Measurements from ENCODE around the gene LMBRD1.
"Not testable (repeated sequence)": the region's sequence is repeated elsewhere in the genome, so short reads cannot be mapped to it uniquely, and the experiment has no call there.

Gene LMBRD1

GRCh38 chr6:69796642-69797390 lies at the start of gene LMBRD1:
Gene LMBRD1 (minus strand): TSS chr6:69797010. CDS start chr6:69796881, 129 bp downstream.
- H3K36me3 ChIP-seq (ENCODE audit: insufficient read depth, low read length) = no peaks in the 10 kb centered on the region
- peaks cover 12% of the 10 kb centered on the region for H3K79me2 ChIP-seq (ENCODE audit: control insufficient read depth, insufficient read depth, low read length, unreplicated experiment)
- peaks cover 14% of the 10 kb centered on the region for H3K4me1 ChIP-seq (ENCODE audit: control insufficient read depth, insufficient read depth, low read length, unreplicated experiment)
- H2AFZ ChIP-seq (ENCODE audit: low read length, unreplicated experiment) = peak within 1 kb of the TSS; percentile 97
- H3K27me3 ChIP-seq (ENCODE audit: insufficient read depth, low read length) = no peaks in the 10 kb centered on the region
- peak within 1 kb of the TSS; percentile 84 for H3K4me3 ChIP-seq (ENCODE audit: low read depth, low read length)
- H3K27ac ChIP-seq (ENCODE audit: low read depth, low read length) = peak within 1 kb of the TSS; percentile 19; the same call in 1 of the 2 replicates

GRCh38 chr6:69846312-69846711 lies 49.5 kb upstream of the LMBRD1 start:
- Histone ChIP-seq H3K79me2 (ENCODE audit: control insufficient read depth, insufficient read depth, low read length, unreplicated experiment) (no peaks in the 10 kb centered on the region), H3K36me3 (ENCODE audit: insufficient read depth, low read length) (no peaks in the 10 kb centered on the region), H3K4me1 (ENCODE audit: control insufficient read depth, insufficient read depth, low read length, unreplicated experiment) (no peaks in the 10 kb centered on the region), H2AFZ (ENCODE audit: low read length, unreplicated experiment) (no peak overlapping the region), H3K27me3 (ENCODE audit: insufficient read depth, low read length) (no peaks in the 10 kb centered on the region), H3K4me3 (ENCODE audit: low read depth, low read length) (no peak overlapping the region), H3K27ac (ENCODE audit: low read depth, low read length) (no peak overlapping the region)

- no peak overlapping the region for H3K27ac ChIP-seq (ENCODE audit: low read depth, low read length)
- H3K4me1 ChIP-seq (ENCODE audit: control insufficient read depth, insufficient read depth, low read length, unreplicated experiment) = no peaks in the 10 kb centered on the region
- no peak overlapping the region for H3K4me3 ChIP-seq (ENCODE audit: low read depth, low read length)
- no peaks in the 10 kb centered on the region for H3K36me3 ChIP-seq (ENCODE audit: insufficient read depth, low read length)
- H3K79me2 ChIP-seq (ENCODE audit: control insufficient read depth, insufficient read depth, low read length, unreplicated experiment) = no peaks in the 10 kb centered on the region
- no peaks in the 10 kb centered on the region for H3K27me3 ChIP-seq (ENCODE audit: insufficient read depth, low read length)
- H2AFZ ChIP-seq (ENCODE audit: low read length, unreplicated experiment) = no peak overlapping the region
Measured at GRCh38 chr6:69843189-69843588, 46.4 kb upstream of the LMBRD1 start.

- no peak overlapping the region for H2AFZ ChIP-seq (ENCODE audit: low read length, unreplicated experiment)
- H3K4me1 ChIP-seq (ENCODE audit: control insufficient read depth, insufficient read depth, low read length, unreplicated experiment) = no peaks in the 10 kb centered on the region
- no peak overlapping the region for H3K4me3 ChIP-seq (ENCODE audit: low read depth, low read length)
- H3K79me2 ChIP-seq (ENCODE audit: control insufficient read depth, insufficient read depth, low read length, unreplicated experiment) = no peaks in the 10 kb centered on the region
- H3K27ac ChIP-seq (ENCODE audit: low read depth, low read length) = no peak overlapping the region
- no peaks in the 10 kb centered on the region for H3K36me3 ChIP-seq (ENCODE audit: insufficient read depth, low read length)
- no peaks in the 10 kb centered on the region for H3K27me3 ChIP-seq (ENCODE audit: insufficient read depth, low read length)
Measured at GRCh38 chr6:69841862-69842261, 45.1 kb upstream of the LMBRD1 start.

- no peaks in the 10 kb centered on the region for H3K27me3 ChIP-seq (ENCODE audit: insufficient read depth, low read length)
- H3K4me1 ChIP-seq (ENCODE audit: control insufficient read depth, insufficient read depth, low read length, unreplicated experiment) = no peaks in the 10 kb centered on the region
- peak overlapping the region; percentile 77 for H2AFZ ChIP-seq (ENCODE audit: low read length, unreplicated experiment)
- H3K79me2 ChIP-seq (ENCODE audit: control insufficient read depth, insufficient read depth, low read length, unreplicated experiment) = no peaks in the 10 kb centered on the region
- no peak overlapping the region for H3K27ac ChIP-seq (ENCODE audit: low read depth, low read length)
- H3K36me3 ChIP-seq (ENCODE audit: insufficient read depth, low read length) = no peaks in the 10 kb centered on the region
- peak overlapping the region; percentile 71 for H3K4me3 ChIP-seq (ENCODE audit: low read depth, low read length)
Measured at GRCh38 chr6:69835414-69836179, 38.8 kb upstream of the LMBRD1 start.

- H3K4me3 ChIP-seq (ENCODE audit: low read depth, low read length) = no peak overlapping the region
Measured at GRCh38 chr6:69832558-69832957, 35.7 kb upstream of the LMBRD1 start.

GRCh38 chr6:69827276-69827893 lies 30.6 kb upstream of the LMBRD1 start:
- H3K27ac ChIP-seq (ENCODE audit: low read depth, low read length) = no peak overlapping the region
- no peak overlapping the region for H3K4me3 ChIP-seq (ENCODE audit: low read depth, low read length)
- no peaks in the 10 kb centered on the region for H3K27me3 ChIP-seq (ENCODE audit: insufficient read depth, low read length)
- no peaks in the 10 kb centered on the region for H3K36me3 ChIP-seq (ENCODE audit: insufficient read depth, low read length)
- H3K79me2 ChIP-seq (ENCODE audit: control insufficient read depth, insufficient read depth, low read length, unreplicated experiment) = no peaks in the 10 kb centered on the region
- peaks cover 18% of the 10 kb centered on the region for H3K4me1 ChIP-seq (ENCODE audit: control insufficient read depth, insufficient read depth, low read length, unreplicated experiment)
- H2AFZ ChIP-seq (ENCODE audit: low read length, unreplicated experiment) = peak overlapping the region; percentile 73

More at GRCh38 chr6:69832558-69832957, 35.7 kb upstream of the LMBRD1 start:
- Histone ChIP-seq H3K79me2 (ENCODE audit: control insufficient read depth, insufficient read depth, low read length, unreplicated experiment) (no peaks in the 10 kb centered on the region), H3K36me3 (ENCODE audit: insufficient read depth, low read length) (no peaks in the 10 kb centered on the region), H3K27me3 (ENCODE audit: insufficient read depth, low read length) (no peaks in the 10 kb centered on the region), H2AFZ (ENCODE audit: low read length, unreplicated experiment) (no peak overlapping the region), H3K4me1 (ENCODE audit: control insufficient read depth, insufficient read depth, low read length, unreplicated experiment) (peaks cover 4% of the 10 kb centered on the region), H3K27ac (ENCODE audit: low read depth, low read length) (no peak overlapping the region)

GRCh38 chr6:69825904-69826303 lies 29.1 kb upstream of the LMBRD1 start:
- peak overlapping the region; percentile 46; the same call in 1 of the 2 replicates for H3K4me3 ChIP-seq (ENCODE audit: low read depth, low read length)
- H2AFZ ChIP-seq (ENCODE audit: low read length, unreplicated experiment) = peak overlapping the region; percentile 51
- H3K27ac ChIP-seq (ENCODE audit: low read depth, low read length) = peak overlapping the region; percentile 73
- peaks cover 18% of the 10 kb centered on the region for H3K4me1 ChIP-seq (ENCODE audit: control insufficient read depth, insufficient read depth, low read length, unreplicated experiment)
- no peaks in the 10 kb centered on the region for H3K27me3 ChIP-seq (ENCODE audit: insufficient read depth, low read length)
- H3K79me2 ChIP-seq (ENCODE audit: control insufficient read depth, insufficient read depth, low read length, unreplicated experiment) = no peaks in the 10 kb centered on the region
- no peaks in the 10 kb centered on the region for H3K36me3 ChIP-seq (ENCODE audit: insufficient read depth, low read length)

GRCh38 chr6:69824355-69824754 lies 27.5 kb upstream of the LMBRD1 start:
- H3K4me1 ChIP-seq (ENCODE audit: control insufficient read depth, insufficient read depth, low read length, unreplicated experiment) = peaks cover 18% of the 10 kb centered on the region
- not testable (repeated sequence) for H2AFZ ChIP-seq (ENCODE audit: low read length, unreplicated experiment); H3K36me3 ChIP-seq (ENCODE audit: insufficient read depth, low read length); H3K27ac ChIP-seq (ENCODE audit: low read depth, low read length); H3K4me3 ChIP-seq (ENCODE audit: low read depth, low read length); H3K79me2 ChIP-seq (ENCODE audit: control insufficient read depth, insufficient read depth, low read length, unreplicated experiment); H3K27me3 ChIP-seq (ENCODE audit: insufficient read depth, low read length)

GRCh38 chr6:69820438-69820837 lies 23.6 kb upstream of the LMBRD1 start:
- H3K4me3 ChIP-seq (ENCODE audit: low read depth, low read length) = no peak overlapping the region
- H3K27ac ChIP-seq (ENCODE audit: low read depth, low read length) = no peak overlapping the region
- H3K27me3 ChIP-seq (ENCODE audit: insufficient read depth, low read length) = no peaks in the 10 kb centered on the region
- no peaks in the 10 kb centered on the region for H3K79me2 ChIP-seq (ENCODE audit: control insufficient read depth, insufficient read depth, low read length, unreplicated experiment)
- no peaks in the 10 kb centered on the region for H3K4me1 ChIP-seq (ENCODE audit: control insufficient read depth, insufficient read depth, low read length, unreplicated experiment)
- no peaks in the 10 kb centered on the region for H3K36me3 ChIP-seq (ENCODE audit: insufficient read depth, low read length)
- H2AFZ ChIP-seq (ENCODE audit: low read length, unreplicated experiment) = no peak overlapping the region

Data from ACC112 (cell line).